ENCODE data around the gene NOD1.

GRCh38 chr7:30525429-30525828, 46.8 kb upstream of the NOD1 start:
- TF ChIP-seq CTCF (conservative IDR thresholded peaks at IDR 0.05), result no peak
- no peak for TF ChIP-seq ZFX (IDR thresholded peaks at IDR 0.05)
